Natural killer cell (primary cell): ENCODE data around the gene TMEM178A. TPM values are rescaled to one million over a fixed set of nuclear protein-coding genes. Genes with fewer than 3 reads are reported as not detected.

Experiments
- ATAC-seq, 3 donors: fragments of 150-1000 bp in 2 of 3; fragments of 200-7000 bp in 1 of 3; cut with Tn5 transposase; 1 replicate in 1 of 3; 2 replicates in 2 of 3; pipeline ENCODE4 v1.10.0; 2021; ENCODE audit warnings: mild to moderate bottlenecking in 2 of 3, moderate library complexity in 2 of 3
- DNase-seq, 2 donors: peaks; one replicate each; pipeline versions ENCODE4 v3.0.0 to v3.0.0-alpha.2; 2013 to 2021; ENCODE audit warnings: mixed read lengths in 1 of 2
- H3K27ac ChIP-seq: one replicate; pipeline ENCODE4 v1.5.1; 2013; ENCODE audit warnings: mild to moderate bottlenecking, low read length
- H3K27me3 ChIP-seq: one replicate; pipeline ENCODE4 v1.6.1; 2013; ENCODE audit warnings: low read length; ENCODE audit not compliant: control insufficient read depth, insufficient read depth
- H3K36me3 ChIP-seq: one replicate; pipeline ENCODE4 v1.6.1; 2013; ENCODE audit warnings: low read length; ENCODE audit not compliant: control insufficient read depth, insufficient read depth
- H3K4me1 ChIP-seq: one replicate; pipeline ENCODE4 v1.6.1; 2013; ENCODE audit warnings: low read length; ENCODE audit not compliant: control insufficient read depth, insufficient read depth
- H3K4me3 ChIP-seq: one replicate; pipeline ENCODE4 v1.5.1; 2013; ENCODE audit warnings: low read length
- H3K9me3 ChIP-seq: one replicate; pipeline ENCODE4 v1.6.1; 2013; ENCODE audit warnings: low read length; ENCODE audit not compliant: control insufficient read depth, insufficient read depth
- H3K27ac Mint-ChIP-seq, 2 donors: one replicate each; pipeline ENCODE4 v1.8.0; 2022; ENCODE audit warnings: mild to moderate bottlenecking in 2 of 2, mixed read lengths in 2 of 2, moderate library complexity in 1 of 2
- H3K27me3 Mint-ChIP-seq, 2 donors: one replicate each; pipeline ENCODE4 v1.8.0; 2022; ENCODE audit warnings: low read depth in 2 of 2, mixed read lengths in 2 of 2
- H3K36me3 Mint-ChIP-seq: one replicate; pipeline ENCODE4 v1.8.0; 2022; ENCODE audit warnings: mixed read lengths
- H3K4me1 Mint-ChIP-seq, 2 donors: one replicate each; pipeline ENCODE4 v1.8.0; 2022; ENCODE audit warnings: mixed read lengths in 2 of 2
- H3K4me3 Mint-ChIP-seq: one replicate; pipeline ENCODE4 v1.8.0; 2022; ENCODE audit warnings: mild to moderate bottlenecking, moderate library complexity, mixed read lengths
- H3K9me3 Mint-ChIP-seq, 2 donors: one replicate each; pipeline ENCODE4 v1.8.0; 2022; ENCODE audit warnings: mixed read lengths in 2 of 2
- WGBS: methylation state at CpG from one replicate; pipeline ENCODE4 v1.1.7; 2013; ENCODE audit warnings: missing lambda C conversion rate; ENCODE audit not compliant: insufficient coverage; 5-methylcytosine and 5-hydroxymethylcytosine counted together
- intact Hi-C: fragments of 100-400 bp; cut with micrococcal nuclease; formaldehyde crosslinking; loops from one replicate; pipeline ENCODE4 v1.14.2; 2022
- total RNA-seq, 4 donors: library from RNA; stranded (reverse); fragments of 120-200 nt in 1 of 4; gene quantifications; one replicate each; pipeline versions ENCODE4 v1.2.3 to v1.2.4, GENCODE V29; 2013 to 2022
- TF ChIP-seq, protein P1 (sequence below): fragments of 200-600 bp; IDR thresholded peaks from one replicate; pipeline ENCODE4 v1.8.0; 2022; ENCODE audit warnings: antibody characterized with exemption

TMEM178A gene
- total RNA-seq, 3 donors from 2014 or later (not counting 1 experiment from before 2014, with no cell fraction given): 0.21 TPM; not detected in 2

DNA sequence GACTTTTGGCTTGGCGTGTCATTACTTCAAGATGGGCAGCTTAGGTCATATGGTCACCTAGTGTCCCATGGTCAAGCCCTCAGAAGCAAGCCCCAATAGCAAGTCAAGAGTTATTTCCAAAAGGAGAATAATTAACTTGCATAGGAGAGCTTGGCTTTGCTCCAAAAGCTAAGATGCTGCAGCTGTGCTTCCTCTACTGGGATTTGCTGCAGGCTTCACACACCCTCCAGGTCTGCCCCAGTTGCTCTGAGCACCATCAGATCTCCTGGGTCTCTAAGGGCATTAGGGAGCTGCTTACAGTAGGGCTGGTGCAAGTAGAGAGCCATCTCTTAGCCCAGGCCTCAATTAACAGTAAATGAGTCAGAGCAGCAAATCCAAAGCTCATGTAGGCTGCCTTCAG lies 66.8 kb downstream of the TMEM178A start:
- 83% methylated on average over 1 of the region's 1 CpG for WGBS
- ATAC-seq: no peak

DNA sequence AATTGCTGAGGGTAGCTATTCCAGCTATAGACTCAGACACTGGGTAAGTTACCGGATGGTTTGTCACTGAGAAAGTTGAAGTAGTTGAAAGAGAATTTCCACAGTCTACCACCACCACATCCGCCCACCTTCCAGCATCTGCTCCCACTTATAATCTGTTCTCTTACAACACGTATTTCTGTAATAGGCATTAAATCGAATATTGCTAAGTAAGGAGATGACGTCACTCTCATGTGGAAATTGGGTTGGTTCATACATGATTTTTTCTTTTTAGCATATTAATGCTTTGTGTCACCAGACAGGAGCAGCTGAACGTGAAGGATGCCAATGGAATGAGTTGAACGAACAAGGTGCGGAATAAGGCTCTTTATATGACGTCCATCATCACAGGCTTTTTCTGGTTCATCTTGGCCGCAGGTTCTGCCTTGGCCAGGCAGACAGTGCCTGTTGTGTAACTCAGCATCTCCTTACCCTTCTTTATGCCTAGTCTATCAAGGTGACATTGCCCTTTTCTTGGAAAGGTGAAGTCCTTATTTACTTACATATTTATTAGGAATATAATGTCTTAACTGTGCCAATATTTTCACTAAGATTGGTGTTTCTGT lies 67.5 kb downstream of the TMEM178A start:
- H3K36me3 ChIP-seq: peaks cover 15% of the 10 kb centered on the region
- no peaks in the 10 kb centered on the region for H3K27me3 Mint-ChIP-seq
- H3K27ac Mint-ChIP-seq: no peak overlapping the region
- DNase-seq (no peak), ATAC-seq (no peak)
- no peak overlapping the region for H3K27ac ChIP-seq
- H3K4me3 ChIP-seq: no peak overlapping the region
- H3K9me3 ChIP-seq: no peaks in the 10 kb centered on the region
- peaks cover 7 to 13% of the 10 kb centered on the region in 2 donors for H3K4me1 Mint-ChIP-seq
- peaks cover 7% of the 10 kb centered on the region for H3K36me3 Mint-ChIP-seq
- WGBS: 96% methylated on average over 7 of the region's 10 CpGs
- intact Hi-C loops: no loop called here
- H3K4me1 ChIP-seq: no peaks in the 10 kb centered on the region
- no peaks in the 10 kb centered on the region for H3K9me3 Mint-ChIP-seq
- TF ChIP-seq, protein P1, sequence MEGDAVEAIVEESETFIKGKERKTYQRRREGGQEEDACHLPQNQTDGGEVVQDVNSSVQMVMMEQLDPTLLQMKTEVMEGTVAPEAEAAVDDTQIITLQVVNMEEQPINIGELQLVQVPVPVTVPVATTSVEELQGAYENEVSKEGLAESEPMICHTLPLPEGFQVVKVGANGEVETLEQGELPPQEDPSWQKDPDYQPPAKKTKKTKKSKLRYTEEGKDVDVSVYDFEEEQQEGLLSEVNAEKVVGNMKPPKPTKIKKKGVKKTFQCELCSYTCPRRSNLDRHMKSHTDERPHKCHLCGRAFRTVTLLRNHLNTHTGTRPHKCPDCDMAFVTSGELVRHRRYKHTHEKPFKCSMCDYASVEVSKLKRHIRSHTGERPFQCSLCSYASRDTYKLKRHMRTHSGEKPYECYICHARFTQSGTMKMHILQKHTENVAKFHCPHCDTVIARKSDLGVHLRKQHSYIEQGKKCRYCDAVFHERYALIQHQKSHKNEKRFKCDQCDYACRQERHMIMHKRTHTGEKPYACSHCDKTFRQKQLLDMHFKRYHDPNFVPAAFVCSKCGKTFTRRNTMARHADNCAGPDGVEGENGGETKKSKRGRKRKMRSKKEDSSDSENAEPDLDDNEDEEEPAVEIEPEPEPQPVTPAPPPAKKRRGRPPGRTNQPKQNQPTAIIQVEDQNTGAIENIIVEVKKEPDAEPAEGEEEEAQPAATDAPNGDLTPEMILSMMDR: no peak
- no peaks in the 10 kb centered on the region for H3K27me3 ChIP-seq
- H3K4me3 Mint-ChIP-seq: no peak overlapping the region

More for the DNA sequence above, 66.8 kb downstream of the TMEM178A start:
- TF ChIP-seq, protein P1: no peak
- H3K4me3 ChIP-seq: no peak overlapping the region
- H3K36me3 ChIP-seq: peaks cover 15% of the 10 kb centered on the region
- intact Hi-C loops: no loop called here
- no peaks in the 10 kb centered on the region for H3K27me3 ChIP-seq
- no peak overlapping the region for H3K27ac ChIP-seq
- no peak for DNase-seq
- H3K4me1 ChIP-seq: no peaks in the 10 kb centered on the region
- H3K36me3 Mint-ChIP-seq: peaks cover 6% of the 10 kb centered on the region
- H3K9me3 Mint-ChIP-seq: no peaks in the 10 kb centered on the region
- H3K4me1 Mint-ChIP-seq: peaks cover 10 to 13% of the 10 kb centered on the region in 2 donors
- H3K27ac Mint-ChIP-seq: no peak overlapping the region
- H3K4me3 Mint-ChIP-seq: no peak overlapping the region
- H3K27me3 Mint-ChIP-seq: no peaks in the 10 kb centered on the region
- no peaks in the 10 kb centered on the region for H3K9me3 ChIP-seq

DNA sequence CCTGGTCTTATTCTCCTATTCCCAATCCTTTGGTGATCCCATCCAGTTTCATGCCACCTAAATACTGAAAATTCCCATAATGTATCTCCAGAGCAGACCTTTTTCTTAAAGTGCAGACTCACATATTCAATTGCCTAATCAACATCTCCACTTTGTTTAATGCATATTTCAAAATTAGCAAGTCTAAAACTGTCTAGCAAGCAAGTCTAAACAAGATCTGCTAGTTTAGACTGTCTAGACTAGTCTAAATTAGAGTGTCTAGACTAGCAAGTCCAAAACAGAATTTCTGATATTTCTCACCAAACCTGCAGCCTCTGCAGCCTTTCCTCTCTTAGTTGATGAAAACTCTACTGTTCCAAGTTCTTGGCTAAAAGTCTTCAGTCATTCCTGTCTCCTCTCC lies 68.7 kb downstream of the TMEM178A start:
- intact Hi-C loops: no loop called here
- DNase-seq (no peak), ATAC-seq (no peak)
- Histone ChIP-seq H3K4me1 (no peaks in the 10 kb centered on the region), H3K9me3 (no peaks in the 10 kb centered on the region), H3K4me3 (no peak overlapping the region), H3K27me3 (no peaks in the 10 kb centered on the region), H3K36me3 (peaks cover 21% of the 10 kb centered on the region), H3K27ac (no peak overlapping the region)
- Mint-ChIP-seq H3K36me3 (peaks cover 7% of the 10 kb centered on the region), H3K27me3 (no peaks in the 10 kb centered on the region), H3K9me3 (no peaks in the 10 kb centered on the region), H3K27ac (no peak overlapping the region), H3K4me3 (no peak overlapping the region), H3K4me1 (peaks cover 0 to 17% of the 10 kb centered on the region in 2 donors)
- TF ChIP-seq, protein P1: no peak

DNA sequence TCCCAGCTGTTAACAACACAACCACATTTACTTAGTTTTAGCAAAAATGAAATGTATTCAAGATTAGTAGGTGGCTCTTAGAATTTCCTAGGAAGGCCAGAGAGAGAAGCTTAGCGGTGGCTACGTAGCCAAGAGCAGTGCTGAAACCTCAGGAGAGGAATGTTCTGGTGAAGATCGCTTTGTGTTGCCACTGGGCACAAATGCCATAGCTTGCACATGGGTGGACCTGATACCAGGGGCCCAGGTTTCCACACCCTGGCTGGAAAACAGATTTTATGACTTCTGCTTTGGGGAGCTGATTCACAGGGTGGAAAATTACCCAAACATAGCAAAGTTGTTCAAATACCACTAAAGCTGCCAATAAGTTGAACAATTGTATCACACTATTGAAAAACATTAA lies 69.9 kb downstream of the TMEM178A start:
- no peaks in the 10 kb centered on the region for H3K4me1 ChIP-seq
- TF ChIP-seq, protein P1: no peak
- H3K4me3 Mint-ChIP-seq: no peak overlapping the region
- no peaks in the 10 kb centered on the region for H3K9me3 ChIP-seq
- H3K4me3 ChIP-seq: no peak overlapping the region
- H3K27ac ChIP-seq: no peak overlapping the region
- intact Hi-C loops: no loop called here
- 99% methylated on average over 3 of the region's 3 CpGs for WGBS
- no peak for ATAC-seq
- H3K27me3 ChIP-seq: no peaks in the 10 kb centered on the region
- H3K36me3 ChIP-seq: peaks cover 28% of the 10 kb centered on the region
- no peak overlapping the region for H3K27ac Mint-ChIP-seq
- peaks cover 0 to 17% of the 10 kb centered on the region in 2 donors for H3K4me1 Mint-ChIP-seq
- H3K36me3 Mint-ChIP-seq: peaks cover 7% of the 10 kb centered on the region
- H3K9me3 Mint-ChIP-seq: no peaks in the 10 kb centered on the region
- no peaks in the 10 kb centered on the region for H3K27me3 Mint-ChIP-seq
- no peak for DNase-seq
